ENCODE data around the gene LAMC1. TPM values are rescaled to one million over a fixed set of nuclear protein-coding genes. Genes with fewer than 3 reads are reported as not detected.
A peak's percentile ranks its signal among the peaks of the same experiment; 100 is the strongest.

Gene LAMC1
- total RNA-seq, 1 experiment from 2014 or later: 61.2 TPM

- Histone ChIP-seq H3K9me2 (ENCODE audit: insufficient read depth) (no peaks in the 10 kb centered on the region), H3K36me3 (ENCODE audit: control insufficient read depth in 1 of 2, insufficient read depth in 2 of 2, low read length in 2 of 2) (no peaks in the 10 kb centered on the region), H3K4me3 (replicated peaks in 1 of 2; ENCODE audit: low read depth in 1 of 2, low read length in 2 of 2) (no peak overlapping the region), H3K9ac (ENCODE audit: low read length) (no peak overlapping the region), H2AFZ (ENCODE audit: low read depth, low read length, poor library complexity, severe bottlenecking) (no peak overlapping the region), H3K27ac (ENCODE audit: low read depth, low read length) (no peak overlapping the region), H3K79me2 (ENCODE audit: insufficient read depth, low read length) (no peaks in the 10 kb centered on the region), H3K27me3 (ENCODE audit: insufficient read depth, low read length) (no peaks in the 10 kb centered on the region), H4K20me1 (ENCODE audit: insufficient read depth) (no peaks in the 10 kb centered on the region), H3K9me3 (ENCODE audit: control insufficient read depth in 1 of 2, insufficient read depth in 1 of 2, low read depth in 1 of 2, low read length in 2 of 2) (no peaks in the 10 kb centered on the region), H3K4me1 (ENCODE audit: control insufficient read depth in 1 of 2, insufficient read depth in 2 of 2, low read length in 2 of 2) (no peaks in the 10 kb centered on the region), H3K4me2 (ENCODE audit: low read length) (no peak overlapping the region)
- POLR2A ChIA-PET: no interaction called here
- BruUV-seq (replicated peaks): no TSS peak
- no peak for TF ChIP-seq TCF7L2 (IDR thresholded peaks at IDR 0.05; ENCODE audit: borderline replicate concordance, extremely low read depth, insufficient read depth, insufficient read length)
- no peak for TF ChIP-seq SP1 (IDR thresholded peaks at IDR 0.05; ENCODE audit: low read depth)
- no peak for TF ChIP-seq RAD21 (IDR thresholded peaks at IDR 0.05; ENCODE audit: low read depth)
- no peak for TF ChIP-seq ZFX (IDR thresholded peaks at IDR 0.05)
- no peak for TF ChIP-seq EZH2phosphoT487 (IDR thresholded peaks at IDR 0.05; ENCODE audit: borderline replicate concordance)
- no peak for TF ChIP-seq SIN3A (IDR thresholded peaks at IDR 0.05; ENCODE audit: low read depth)
- ATAC-seq (no peak), DNase-seq (ENCODE audit: low read depth, low spot score) (no peak)
- RAD21 ChIA-PET (ENCODE audit: low non-redundant PET in 1 of 2, low total read pairs in 2 of 2, uncharacterized antibody in 2 of 2, unreplicated experiment in 2 of 2): no interaction called here
- CTCF ChIA-PET: no interaction called here
- intact Hi-C loops (cut with micrococcal nuclease): no loop called here
These were observed 150.6 kb downstream of the LAMC1 start for GRCh38 chr1:183173828-183174227.

GRCh38 chr1:183175631-183176030 lies 152.4 kb downstream of the LAMC1 start:
- H2AFZ ChIP-seq (ENCODE audit: low read depth, low read length, poor library complexity, severe bottlenecking): peak overlapping the region; percentile 87
- no peak for ATAC-seq
- ChIA-PET RAD21 (ENCODE audit: low non-redundant PET in 1 of 2, low total read pairs in 2 of 2, uncharacterized antibody in 2 of 2, unreplicated experiment in 2 of 2) (no interaction called here), POLR2A (no interaction called here), CTCF (no interaction called here)
- no peak overlapping the region for H3K9ac ChIP-seq (ENCODE audit: low read length)
- H3K79me2 ChIP-seq (ENCODE audit: insufficient read depth, low read length): no peaks in the 10 kb centered on the region
- no peak overlapping the region for H3K4me3 ChIP-seq (replicated peaks in 1 of 2; ENCODE audit: low read depth in 1 of 2, low read length in 2 of 2)
- H4K20me1 ChIP-seq (ENCODE audit: insufficient read depth): no peaks in the 10 kb centered on the region
- TF ChIP-seq EZH2phosphoT487 (IDR thresholded peaks at IDR 0.05; ENCODE audit: borderline replicate concordance) (no peak), SIN3A (IDR thresholded peaks at IDR 0.05; ENCODE audit: low read depth) (no peak), TCF7L2 (IDR thresholded peaks at IDR 0.05; ENCODE audit: borderline replicate concordance, extremely low read depth, insufficient read depth, insufficient read length) (no peak), ZFX (IDR thresholded peaks at IDR 0.05) (no peak), FOSL1 (IDR thresholded peaks at IDR 0.05; ENCODE audit: low read depth) (no peak), EZH2 (IDR thresholded peaks at IDR 0.05) (no peak)
- H3K36me3 ChIP-seq (ENCODE audit: control insufficient read depth in 1 of 2, insufficient read depth in 2 of 2, low read length in 2 of 2): no peaks in the 10 kb centered on the region
- no peak overlapping the region for H3K4me2 ChIP-seq (ENCODE audit: low read length)
- BruUV-seq (replicated peaks): no TSS peak
- no peaks in the 10 kb centered on the region for H3K9me3 ChIP-seq (ENCODE audit: control insufficient read depth in 1 of 2, insufficient read depth in 1 of 2, low read depth in 1 of 2, low read length in 2 of 2)
- no peaks in the 10 kb centered on the region for H3K27me3 ChIP-seq (ENCODE audit: insufficient read depth, low read length)
- intact Hi-C loops (cut with micrococcal nuclease): no loop called here
- no peak for DNase-seq (ENCODE audit: low read depth, low spot score)
- H3K4me1 ChIP-seq (ENCODE audit: control insufficient read depth in 1 of 2, insufficient read depth in 2 of 2, low read length in 2 of 2): peaks cover 5 to 6% of the 10 kb centered on the region in 2 experiments; a peak in 2 of 4 replicates
- no peak overlapping the region for H3K27ac ChIP-seq (ENCODE audit: low read depth, low read length)
- H3K9me2 ChIP-seq (ENCODE audit: insufficient read depth): no peaks in the 10 kb centered on the region

Data from HCT116 (cell line).